NCI-H510A (cell line): ENCODE measurements around the gene ZFP14.
"Not testable (repeated sequence)": the region's sequence is repeated elsewhere in the genome, so short reads cannot be mapped to it uniquely, and the experiment has no call there.

Experiments used
- DNase-seq: peaks from one replicate; lab custom pipeline; 2025; lab: John Stamatoyannopoulos, UW

Gene ZFP14

DNA sequence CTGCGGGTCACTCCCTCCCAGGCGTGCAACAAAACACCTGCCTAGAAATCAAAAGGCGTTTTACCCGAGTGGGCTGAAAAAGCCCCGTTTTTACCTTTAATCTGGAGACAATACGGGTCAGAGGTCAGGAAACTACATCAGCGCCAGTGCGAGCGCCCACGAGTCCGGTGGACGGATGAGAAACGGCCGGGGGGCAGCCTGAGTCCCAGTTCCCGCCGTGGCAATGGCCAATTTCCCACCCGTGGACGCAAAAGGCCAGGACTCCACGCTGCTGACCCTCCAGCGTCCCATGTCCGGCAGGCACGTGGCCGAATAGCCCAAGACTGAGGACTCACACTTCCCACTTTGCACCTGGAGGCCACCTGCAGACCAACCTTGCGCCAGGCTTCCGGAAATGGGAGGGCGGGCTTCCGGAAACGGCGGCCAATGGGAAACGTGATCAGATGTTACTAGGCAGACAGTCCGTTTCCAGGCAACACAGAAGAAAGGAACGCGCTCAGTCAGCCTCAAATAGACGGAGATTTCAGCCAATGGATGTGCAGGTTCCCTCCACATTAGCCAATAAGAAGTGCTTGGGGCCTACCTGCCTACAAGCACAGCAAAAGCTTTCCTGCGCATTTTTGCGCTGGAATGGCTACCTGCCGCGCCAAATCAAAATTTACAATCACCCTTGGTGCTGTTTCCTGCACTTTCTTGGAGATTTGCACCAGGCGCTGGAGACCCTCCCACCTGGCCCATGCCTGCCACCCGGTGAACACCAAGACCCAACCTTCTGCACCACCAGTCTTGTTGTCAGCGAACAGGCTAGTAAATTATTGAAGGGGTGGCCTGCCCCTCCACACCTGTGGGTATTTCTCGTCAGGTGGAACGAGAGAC is 47.4 kb downstream of the ZFP14 start:
- peak; percentile 90 for DNase-seq

DNA sequence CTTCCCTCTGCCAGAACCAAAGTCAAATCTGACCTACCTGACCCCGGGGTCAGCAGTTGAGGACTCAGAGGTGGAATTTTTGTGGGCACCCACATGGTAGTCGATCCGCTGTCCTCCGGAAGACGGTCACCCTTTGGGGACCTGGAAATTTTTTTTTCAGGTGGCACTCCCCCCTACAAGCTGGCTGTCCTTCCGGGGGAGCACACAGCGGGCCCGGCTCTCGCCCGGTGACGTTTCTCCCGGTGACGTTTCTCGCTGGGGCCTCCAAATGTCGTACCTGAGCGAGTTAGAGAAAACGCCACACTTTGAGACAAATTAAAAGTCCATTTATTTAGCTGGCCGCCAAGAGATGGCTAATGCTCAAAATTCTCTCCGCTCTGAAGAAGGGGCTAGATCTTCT is 48.8 kb downstream of the ZFP14 start:
- no peak for DNase-seq

DNA sequence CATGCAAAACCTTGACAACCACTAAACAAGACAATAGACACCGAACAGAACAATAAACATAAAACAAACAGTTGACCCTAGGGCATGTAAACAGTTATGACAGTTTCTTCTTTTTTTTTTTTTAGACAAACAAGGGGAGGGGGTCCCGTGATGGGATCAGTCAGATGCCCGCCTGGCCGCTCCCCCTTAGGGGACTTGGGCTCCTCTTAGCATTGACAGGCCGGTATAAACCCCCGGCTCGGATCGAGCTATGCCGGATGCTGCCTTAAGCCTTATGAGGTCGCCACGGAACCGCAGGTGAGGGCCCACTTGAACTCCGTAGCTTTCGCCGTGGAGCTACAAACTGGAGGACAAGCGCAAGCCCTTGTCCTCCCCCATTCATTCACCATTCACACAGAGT is 49.5 kb downstream of the ZFP14 start:
- DNase-seq: not testable (repeated sequence)

DNA sequence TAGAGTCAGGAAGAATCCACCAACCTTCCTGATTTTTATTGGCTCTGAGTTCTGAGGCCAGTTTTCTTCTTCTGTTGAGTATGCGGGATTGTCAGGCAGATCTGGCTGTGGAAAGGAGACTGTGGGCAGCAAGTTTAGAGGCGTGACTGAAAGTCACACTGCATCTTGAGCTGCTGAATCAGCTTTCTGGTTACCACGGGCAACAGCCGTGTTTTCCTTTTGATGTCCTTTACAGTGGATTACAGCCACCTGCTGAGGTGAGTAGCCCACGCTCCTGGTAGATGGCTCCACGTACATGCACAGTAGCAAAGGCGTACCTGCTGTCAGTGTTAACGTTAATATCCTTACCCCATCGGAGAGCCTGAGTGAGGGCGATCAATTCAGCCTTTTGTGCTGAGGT is 52.4 kb downstream of the ZFP14 start:
- not testable (repeated sequence) for DNase-seq

DNA sequence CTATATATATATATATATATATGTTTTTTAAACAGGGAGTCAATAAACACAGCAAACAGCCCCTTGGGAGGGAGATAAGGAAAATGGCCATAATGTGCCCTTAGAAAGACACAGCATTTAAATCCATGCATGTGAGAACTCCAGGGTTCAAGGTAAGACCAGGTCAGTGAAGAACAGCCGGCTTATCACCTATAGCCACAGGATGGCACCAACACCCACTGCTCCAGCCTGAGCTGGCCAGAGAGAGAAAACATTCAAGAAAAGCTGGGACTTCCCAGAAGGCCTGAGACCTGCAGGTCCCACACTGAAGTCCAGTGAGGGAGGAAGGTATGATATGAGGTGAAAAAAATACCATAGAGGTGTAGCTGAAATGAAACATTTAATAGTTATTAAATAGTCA is 63.8 kb downstream of the ZFP14 start:
- not testable (repeated sequence) for DNase-seq

DNA sequence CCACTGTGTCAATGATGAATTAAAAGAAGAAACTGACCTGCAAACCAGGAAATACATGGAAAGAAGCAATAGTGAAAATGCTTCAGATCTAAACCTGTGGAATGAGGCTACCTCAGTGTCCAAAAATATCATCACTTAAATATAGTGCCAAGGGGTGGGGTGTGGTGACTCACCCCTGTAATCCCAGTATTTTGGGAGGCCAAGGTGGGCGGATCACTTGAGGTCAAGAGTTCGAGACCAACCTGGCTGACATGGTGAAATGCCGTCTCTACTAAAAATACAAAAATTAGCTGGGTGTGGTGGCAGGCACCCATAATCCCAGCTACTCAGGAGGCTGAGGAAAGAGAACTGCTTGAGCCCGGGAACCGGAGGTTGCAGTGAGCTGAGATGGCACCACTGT is 64.9 kb downstream of the ZFP14 start:
- not testable (repeated sequence) for DNase-seq

DNA sequence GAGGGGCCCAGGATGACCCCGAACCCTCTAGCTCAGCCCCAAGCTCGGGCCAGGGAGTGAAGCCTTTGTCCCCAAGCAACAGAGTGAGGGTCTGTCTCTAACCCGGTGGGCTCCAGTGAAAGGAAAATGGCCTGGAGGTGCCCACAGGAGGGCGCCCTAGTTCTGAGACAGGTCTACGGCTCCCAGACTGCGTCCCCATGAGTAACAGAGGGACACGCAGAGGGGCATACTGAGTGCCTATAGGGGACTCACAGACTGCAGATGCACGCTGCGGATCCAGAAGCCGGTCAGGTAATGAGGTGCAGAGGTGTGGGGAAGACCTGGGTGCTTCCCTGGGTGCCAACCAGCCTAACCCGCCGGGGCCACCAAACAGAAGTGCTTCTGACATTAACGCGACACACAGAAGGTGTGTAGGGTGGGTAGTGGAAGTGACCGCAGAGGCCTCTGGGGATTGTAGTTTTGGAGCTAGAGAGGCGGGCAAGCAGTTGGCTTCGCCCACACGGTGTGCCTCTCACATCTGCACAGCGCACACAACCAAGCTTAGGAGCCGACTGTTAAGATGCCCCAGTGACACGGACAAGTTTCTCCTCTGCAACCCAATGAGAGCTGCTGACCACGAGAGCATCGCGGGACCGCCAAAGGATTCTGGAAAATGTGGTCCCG is 67.8 kb downstream of the ZFP14 start:
- DNase-seq: not testable (repeated sequence)

DNA sequence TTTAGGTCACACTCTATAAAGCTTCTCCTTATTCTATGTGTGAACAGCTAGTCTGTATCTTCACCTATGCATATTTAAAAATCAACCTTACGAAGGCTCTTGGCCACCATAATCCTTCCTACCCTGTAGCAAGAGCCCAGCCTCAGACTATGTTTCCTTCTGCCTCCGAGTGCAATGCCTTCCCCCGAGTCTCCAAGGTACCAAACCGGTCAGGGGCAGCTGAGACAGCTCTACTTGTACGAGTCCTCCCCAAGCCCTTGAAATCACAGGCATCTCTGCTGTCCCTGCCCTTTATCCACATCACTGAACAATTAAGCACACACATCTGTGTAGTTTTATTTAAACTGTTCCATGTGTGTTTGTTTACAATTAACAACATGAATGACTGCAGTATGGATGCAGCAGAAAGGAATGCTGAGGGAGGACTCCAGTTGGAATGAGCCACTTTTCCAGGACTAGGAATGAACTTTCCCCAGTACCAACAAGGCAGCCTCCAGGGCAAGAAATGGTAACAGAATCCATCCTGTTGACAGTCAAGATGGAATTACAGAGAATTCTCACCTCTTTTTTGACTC is 68.5 kb downstream of the ZFP14 start:
- DNase-seq: not testable (repeated sequence)

DNA sequence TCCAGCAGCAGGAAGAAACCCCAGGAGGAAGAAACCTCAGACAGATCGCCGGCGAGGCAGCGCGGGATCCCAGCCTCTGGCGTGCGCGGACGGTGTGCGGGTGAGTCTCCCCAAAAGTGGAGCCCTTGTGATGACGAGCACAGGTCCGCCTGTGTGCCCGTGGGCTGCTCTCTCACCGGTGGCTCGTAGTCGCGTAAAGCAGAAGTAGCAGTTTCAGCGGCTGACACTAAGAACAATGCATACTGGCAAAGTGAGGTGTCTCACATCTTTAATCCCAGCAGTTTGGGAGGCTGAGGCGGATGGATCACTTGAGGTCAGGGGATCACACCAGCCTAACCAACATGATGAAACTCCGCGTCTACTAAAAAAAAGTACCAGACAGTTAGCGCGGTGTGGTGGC is 69.2 kb downstream of the ZFP14 start:
- not testable (repeated sequence) for DNase-seq

DNA sequence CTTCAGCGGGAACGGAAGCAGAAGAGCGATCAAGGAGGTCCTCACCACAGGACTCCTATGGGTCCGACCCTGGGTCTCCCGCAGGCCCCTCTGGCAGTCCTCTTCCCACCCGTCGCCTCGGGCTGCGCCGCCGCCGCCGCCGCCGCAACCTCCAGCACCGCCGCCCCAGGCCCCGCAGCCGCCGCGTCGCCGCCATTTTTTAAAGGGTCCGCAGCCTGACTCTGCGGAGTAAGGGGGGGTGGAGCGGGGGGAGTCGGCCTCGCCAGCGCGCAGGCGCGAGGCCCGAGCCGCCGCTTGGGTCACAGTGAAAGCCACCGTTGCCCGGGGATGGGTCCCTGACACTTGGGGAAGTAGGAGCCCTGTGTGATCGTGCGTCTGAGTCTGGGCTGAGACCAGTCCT is 69.7 kb downstream of the ZFP14 start:
- not testable (repeated sequence) for DNase-seq

DNA sequence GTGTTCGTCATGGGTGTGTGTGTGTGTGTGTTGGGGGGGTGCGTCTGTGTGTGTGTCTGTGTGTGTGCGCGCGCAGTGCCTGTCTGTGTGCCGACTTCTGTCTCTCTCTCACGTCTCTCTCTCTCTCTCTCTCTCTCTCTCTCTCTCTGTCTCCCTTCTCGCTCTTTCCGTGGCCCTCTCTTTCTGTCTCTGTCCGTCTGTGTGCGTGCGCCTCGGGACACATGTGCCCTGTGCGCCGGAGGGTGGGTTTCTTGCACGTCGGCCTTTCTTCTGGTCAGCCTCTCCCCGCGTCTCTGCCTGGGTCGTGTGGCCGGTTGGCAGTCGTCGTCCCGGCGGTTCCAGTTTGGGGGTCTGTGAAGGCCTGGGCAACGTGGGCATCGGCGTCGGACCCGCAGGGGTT is 86.7 kb downstream of the ZFP14 start:
- DNase-seq: not testable (repeated sequence)
